ENCODE data around the gene SRP68.

The SRP68 gene

DNA sequence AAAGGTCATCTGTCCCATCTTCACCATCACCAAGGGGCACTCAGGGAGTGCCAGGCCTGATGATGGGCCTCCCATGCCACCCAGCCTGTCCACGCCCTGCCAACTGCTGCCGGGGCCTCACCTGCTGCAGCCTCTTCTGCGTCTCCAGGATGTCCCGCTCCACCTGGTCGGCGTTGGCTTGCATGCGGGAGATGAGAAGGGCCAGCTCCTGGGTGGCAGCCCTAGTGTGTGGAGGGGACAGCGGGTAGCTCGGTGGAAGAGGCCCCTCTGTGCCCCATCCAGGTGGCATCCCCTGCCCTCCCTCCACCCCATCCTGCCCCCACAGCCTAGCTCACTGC lies 48.4 kb downstream of the SRP68 start:
- H3K4me1 ChIP-seq (ENCODE audit: control insufficient read depth, insufficient read depth, low read length), result peaks cover 9% of the 10 kb centered on the region; the same call in 1 of the 2 replicates
- H3K27me3 ChIP-seq (ENCODE audit: control insufficient read depth, insufficient read depth, low read length), result no peaks in the 10 kb centered on the region
- no peak overlapping the region for H3K27ac ChIP-seq (ENCODE audit: low read depth, low read length)
- no peak overlapping the region for H3K9ac ChIP-seq (ENCODE audit: low read length)
- H3K36me3 ChIP-seq (ENCODE audit: control insufficient read depth, insufficient read depth, low read length), result no peaks in the 10 kb centered on the region
- H3K9me3 ChIP-seq (ENCODE audit: control insufficient read depth, insufficient read depth, low read depth, low read length), result no peaks in the 10 kb centered on the region; the same call in 1 of the 2 replicates
- no peak overlapping the region for H3K4me3 ChIP-seq (ENCODE audit: low read depth, low read length)

DNA sequence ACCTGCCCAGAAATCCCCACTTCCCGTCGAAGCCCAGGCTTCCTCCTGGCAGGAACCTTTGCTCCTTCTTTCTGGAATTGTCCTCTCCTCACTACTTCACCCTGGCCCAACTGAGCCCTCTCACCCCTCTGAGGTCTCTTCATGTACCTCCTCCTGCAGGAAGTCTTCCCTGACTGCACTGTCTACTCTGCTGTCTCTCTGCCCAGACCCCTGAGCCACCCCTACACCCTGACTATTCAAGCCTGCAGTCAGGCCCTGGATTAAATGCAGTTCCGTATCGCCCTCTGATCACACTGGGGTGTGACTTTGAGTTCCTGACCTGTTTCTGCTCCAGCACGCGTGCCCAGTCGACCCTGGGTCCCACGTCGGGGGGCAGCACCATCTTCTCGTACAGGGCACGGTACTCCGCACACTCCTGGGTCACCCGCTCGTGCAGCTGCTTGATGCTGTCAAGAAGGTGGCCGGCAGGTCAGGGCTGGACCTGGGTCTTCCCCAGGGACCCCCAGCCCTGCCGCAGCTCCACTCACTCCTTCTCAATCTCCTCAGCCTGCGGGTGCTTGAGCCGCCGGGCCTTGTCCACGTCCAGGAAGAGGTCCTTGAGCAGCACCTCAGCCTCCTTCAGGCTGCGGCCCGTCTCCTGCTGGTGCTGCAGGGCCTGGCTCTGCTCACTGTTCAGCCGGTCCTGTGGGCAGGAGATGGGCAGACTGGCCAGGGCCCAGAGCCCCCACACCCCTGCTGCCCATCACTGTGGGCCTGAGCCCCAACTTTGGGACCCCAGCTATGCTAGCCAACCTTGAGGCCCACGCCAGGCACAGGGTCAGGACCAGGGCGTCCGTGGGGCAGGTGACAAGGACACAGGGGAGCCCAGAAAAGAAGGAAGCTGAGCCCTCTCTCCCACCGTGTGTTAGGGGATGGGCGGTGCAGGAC lies 49.1 kb downstream of the SRP68 start:
- no peak overlapping the region for H3K4me3 ChIP-seq (ENCODE audit: low read depth, low read length)
- no peaks in the 10 kb centered on the region for H3K27me3 ChIP-seq (ENCODE audit: control insufficient read depth, insufficient read depth, low read length)
- H3K36me3 ChIP-seq (ENCODE audit: control insufficient read depth, insufficient read depth, low read length), result no peaks in the 10 kb centered on the region
- H3K4me1 ChIP-seq (ENCODE audit: control insufficient read depth, insufficient read depth, low read length), result peaks cover 3% of the 10 kb centered on the region; the same call in 1 of the 2 replicates
- no peak overlapping the region for H3K9ac ChIP-seq (ENCODE audit: low read length)
- H3K27ac ChIP-seq (ENCODE audit: low read depth, low read length), result no peak overlapping the region
- H3K9me3 ChIP-seq (ENCODE audit: control insufficient read depth, insufficient read depth, low read depth, low read length), result no peaks in the 10 kb centered on the region; the same call in 1 of the 2 replicates

DNA sequence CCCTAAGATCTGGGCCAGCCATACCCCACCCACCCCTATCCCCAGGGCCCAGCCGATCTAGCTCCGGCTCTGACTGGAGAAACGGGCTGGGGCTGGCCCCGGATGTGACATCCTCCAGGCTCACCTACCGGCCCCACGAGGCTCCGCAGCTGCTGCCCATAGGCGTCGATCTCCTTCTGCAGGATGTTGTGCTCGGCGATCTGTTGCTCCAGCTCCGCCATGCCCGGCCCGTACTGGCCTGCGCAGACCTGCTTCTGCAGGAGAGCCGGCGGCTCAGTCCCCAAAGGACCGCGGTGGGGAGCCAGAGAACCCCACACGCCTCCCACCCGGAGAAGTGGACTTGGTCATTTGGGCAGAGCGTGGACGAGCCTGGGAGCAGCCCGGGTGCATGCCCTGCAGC lies 50.0 kb downstream of the SRP68 start:
- H3K27ac ChIP-seq (ENCODE audit: low read depth, low read length), result no peak overlapping the region

DNA sequence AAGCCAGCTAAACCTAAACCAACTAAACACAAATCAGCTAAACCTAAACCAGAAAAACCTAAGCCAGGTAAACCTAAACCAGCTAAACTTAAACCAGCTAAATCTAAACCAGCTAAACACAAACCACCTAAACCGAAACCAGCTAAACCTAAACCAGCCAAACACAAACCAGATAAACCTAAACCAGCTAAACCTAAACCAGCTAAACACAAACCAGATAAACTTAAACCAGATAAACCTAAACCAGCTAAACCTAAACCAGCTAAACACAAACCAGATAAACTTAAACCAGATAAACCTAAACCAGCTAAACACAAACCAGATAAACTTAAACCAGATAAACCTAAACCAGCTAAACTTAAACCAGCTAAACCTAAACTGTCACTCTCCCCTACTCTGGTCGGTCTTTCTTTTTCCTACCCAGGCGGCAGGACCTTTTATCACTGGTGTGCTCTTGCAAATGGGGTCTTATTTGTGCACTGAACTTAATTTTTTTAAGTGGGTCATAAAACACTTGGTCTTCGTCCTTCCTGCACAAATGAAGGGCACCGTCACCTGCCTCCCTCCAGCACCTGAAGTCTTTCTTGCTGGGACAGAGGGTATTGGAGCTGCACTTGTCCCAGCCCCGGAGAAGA lies 52.4 kb downstream of the SRP68 start:
- H3K36me3 ChIP-seq (ENCODE audit: control insufficient read depth, insufficient read depth, low read length), result no peaks in the 10 kb centered on the region
- no peaks in the 10 kb centered on the region for H3K27me3 ChIP-seq (ENCODE audit: control insufficient read depth, insufficient read depth, low read length)
- H3K4me3 ChIP-seq (ENCODE audit: low read depth, low read length), result no peak overlapping the region
- H3K4me1 ChIP-seq (ENCODE audit: control insufficient read depth, insufficient read depth, low read length), result no peaks in the 10 kb centered on the region
- H3K9me3 ChIP-seq (ENCODE audit: control insufficient read depth, insufficient read depth, low read depth, low read length), result no peaks in the 10 kb centered on the region
- H3K9ac ChIP-seq (ENCODE audit: low read length), result no peak overlapping the region
- H3K27ac ChIP-seq (ENCODE audit: low read depth, low read length), result no peak overlapping the region

More for the DNA sequence above, 50.0 kb downstream of the SRP68 start:
- Histone ChIP-seq H3K4me1 (ENCODE audit: control insufficient read depth, insufficient read depth, low read length) (peaks cover under 1% of the 10 kb centered on the region; the same call in 1 of the 2 replicates), H3K36me3 (ENCODE audit: control insufficient read depth, insufficient read depth, low read length) (no peaks in the 10 kb centered on the region), H3K9ac (ENCODE audit: low read length) (no peak overlapping the region), H3K27me3 (ENCODE audit: control insufficient read depth, insufficient read depth, low read length) (no peaks in the 10 kb centered on the region), H3K9me3 (ENCODE audit: control insufficient read depth, insufficient read depth, low read depth, low read length) (no peaks in the 10 kb centered on the region; the same call in 1 of the 2 replicates), H3K4me3 (ENCODE audit: low read depth, low read length) (no peak overlapping the region)

DNA sequence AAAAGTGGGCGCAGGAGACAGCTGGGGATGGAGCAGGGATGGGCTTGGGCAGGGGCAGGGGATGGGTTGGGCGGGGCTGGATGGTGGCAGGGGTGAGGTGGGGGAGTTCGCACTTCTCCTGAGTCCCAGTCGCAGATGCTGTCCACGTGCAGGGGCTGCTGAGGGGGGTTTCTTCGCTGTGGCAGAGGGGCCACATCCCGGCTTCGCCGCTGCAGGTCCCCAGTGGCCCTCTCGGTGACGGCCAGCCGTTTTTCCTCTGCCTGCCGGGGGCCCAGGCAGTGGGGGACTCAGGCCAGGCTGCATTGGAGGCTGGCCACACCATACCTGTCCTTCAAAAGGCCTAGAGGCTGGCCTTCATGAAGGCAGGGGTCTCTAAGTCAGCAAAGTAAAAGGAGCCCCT lies 53.5 kb downstream of the SRP68 start:
- no peaks in the 10 kb centered on the region; the same call in 1 of the 2 replicates for H3K27me3 ChIP-seq (ENCODE audit: control insufficient read depth, insufficient read depth, low read length)
- H3K36me3 ChIP-seq (ENCODE audit: control insufficient read depth, insufficient read depth, low read length), result no peaks in the 10 kb centered on the region
- H3K9ac ChIP-seq (ENCODE audit: low read length), result no peak overlapping the region
- no peak overlapping the region for H3K27ac ChIP-seq (ENCODE audit: low read depth, low read length)
- H3K4me1 ChIP-seq (ENCODE audit: control insufficient read depth, insufficient read depth, low read length), result peaks cover 2% of the 10 kb centered on the region; the same call in 1 of the 2 replicates
- H3K4me3 ChIP-seq (ENCODE audit: low read depth, low read length), result no peak overlapping the region
- H3K9me3 ChIP-seq (ENCODE audit: control insufficient read depth, insufficient read depth, low read depth, low read length), result no peaks in the 10 kb centered on the region

DNA sequence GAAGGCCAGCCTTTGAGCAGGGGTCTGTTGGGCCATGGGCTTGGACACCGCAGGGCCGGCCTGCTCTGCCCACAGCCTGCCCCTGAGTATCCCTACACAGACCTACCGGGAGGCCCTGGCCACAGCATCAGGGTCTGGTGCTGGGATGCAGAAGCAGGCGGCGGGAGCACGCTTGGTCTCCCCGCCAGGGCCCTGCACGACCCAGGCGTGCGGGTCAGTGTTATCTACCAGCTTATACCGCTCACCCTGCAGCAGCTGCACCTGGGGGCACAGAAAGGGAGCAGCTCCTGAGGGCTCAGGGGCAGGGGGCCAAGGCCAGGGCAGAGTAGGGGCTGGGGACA lies 54.0 kb downstream of the SRP68 start:
- Histone ChIP-seq H3K4me1 (ENCODE audit: control insufficient read depth, insufficient read depth, low read length) (peaks cover 5% of the 10 kb centered on the region; the same call in 1 of the 2 replicates), H3K9me3 (ENCODE audit: control insufficient read depth, insufficient read depth, low read depth, low read length) (no peaks in the 10 kb centered on the region), H3K4me3 (ENCODE audit: low read depth, low read length) (no peak overlapping the region), H3K27ac (ENCODE audit: low read depth, low read length) (no peak overlapping the region), H3K9ac (ENCODE audit: low read length) (no peak overlapping the region), H3K36me3 (ENCODE audit: control insufficient read depth, insufficient read depth, low read length) (no peaks in the 10 kb centered on the region), H3K27me3 (ENCODE audit: control insufficient read depth, insufficient read depth, low read length) (no peaks in the 10 kb centered on the region; the same call in 1 of the 2 replicates)

DNA sequence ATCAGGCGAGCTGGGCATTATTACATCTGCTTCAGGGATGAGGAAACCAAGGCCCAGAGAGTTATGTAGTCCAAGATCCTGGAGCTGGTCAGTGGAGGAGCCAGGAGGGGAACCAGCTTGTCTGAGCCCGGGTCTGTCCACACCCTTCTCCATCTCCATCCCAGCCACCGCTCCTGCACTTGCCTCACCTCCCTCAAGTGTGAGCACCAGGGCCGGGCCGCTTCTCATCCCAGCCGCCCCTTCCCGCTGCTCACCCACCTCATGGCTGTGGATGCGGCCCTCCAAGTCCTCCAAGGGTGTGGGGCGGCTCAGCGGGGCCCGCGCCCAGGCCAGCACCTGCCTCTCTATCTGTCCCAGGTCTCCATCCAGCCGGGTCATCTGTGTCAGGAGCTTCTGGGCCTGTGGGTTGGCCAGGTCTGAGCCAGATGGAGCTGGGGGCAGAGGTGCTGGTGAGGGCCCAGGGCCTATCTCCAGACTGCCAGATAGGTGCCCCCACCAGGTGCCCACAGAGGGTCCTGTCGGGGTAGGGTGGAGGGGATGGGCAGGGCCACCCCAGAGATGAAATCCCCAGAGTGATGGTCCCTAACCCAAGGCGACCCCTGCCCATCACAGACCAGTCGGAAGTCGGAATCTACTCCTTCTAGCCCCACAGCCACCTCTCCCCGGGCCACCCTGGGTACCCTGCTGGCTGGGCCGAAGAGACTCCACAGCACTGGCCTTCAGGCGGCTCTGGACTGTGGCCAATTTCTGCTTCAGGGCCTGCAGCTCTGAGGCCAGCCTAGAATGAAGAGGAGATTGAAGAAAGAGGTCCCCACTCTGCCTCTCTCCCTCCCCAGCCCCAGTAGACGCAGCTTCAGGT lies 54.6 kb downstream of the SRP68 start:
- H3K9me3 ChIP-seq (ENCODE audit: control insufficient read depth, insufficient read depth, low read depth, low read length), result no peaks in the 10 kb centered on the region
- H3K27ac ChIP-seq (ENCODE audit: low read depth, low read length), result no peak overlapping the region
- H3K4me1 ChIP-seq (ENCODE audit: control insufficient read depth, insufficient read depth, low read length), result peaks cover 5% of the 10 kb centered on the region; the same call in 1 of the 2 replicates
- H3K4me3 ChIP-seq (ENCODE audit: low read depth, low read length), result no peak overlapping the region
- no peaks in the 10 kb centered on the region; the same call in 1 of the 2 replicates for H3K27me3 ChIP-seq (ENCODE audit: control insufficient read depth, insufficient read depth, low read length)
- H3K9ac ChIP-seq (ENCODE audit: low read length), result no peak overlapping the region
- H3K36me3 ChIP-seq (ENCODE audit: control insufficient read depth, insufficient read depth, low read length), result no peaks in the 10 kb centered on the region

DNA sequence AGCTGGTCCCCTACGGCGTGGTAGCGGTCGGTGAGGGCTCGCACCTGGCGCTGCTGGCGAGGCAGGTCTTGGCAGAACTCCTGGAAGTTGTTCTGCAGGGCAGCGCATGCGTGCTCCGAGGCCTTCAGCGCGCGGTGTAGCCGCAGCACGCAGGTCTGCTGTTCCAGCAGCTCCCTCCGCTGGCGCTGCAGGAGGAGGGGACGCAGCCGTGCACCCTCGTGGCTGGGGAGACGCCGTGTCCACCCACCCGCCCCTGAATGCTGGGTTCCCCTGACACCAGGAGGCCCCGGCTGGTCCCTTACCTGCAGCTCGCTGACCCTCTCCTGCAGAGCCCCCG lies 57.4 kb downstream of the SRP68 start:
- Histone ChIP-seq H3K27ac (ENCODE audit: low read depth, low read length) (no peak overlapping the region), H3K4me1 (ENCODE audit: control insufficient read depth, insufficient read depth, low read length) (peaks cover 5% of the 10 kb centered on the region; the same call in 1 of the 2 replicates), H3K4me3 (ENCODE audit: low read depth, low read length) (no peak overlapping the region), H3K36me3 (ENCODE audit: control insufficient read depth, insufficient read depth, low read length) (no peaks in the 10 kb centered on the region), H3K9ac (ENCODE audit: low read length) (no peak overlapping the region), H3K9me3 (ENCODE audit: control insufficient read depth, insufficient read depth, low read depth, low read length) (no peaks in the 10 kb centered on the region), H3K27me3 (ENCODE audit: control insufficient read depth, insufficient read depth, low read length) (no peaks in the 10 kb centered on the region; the same call in 1 of the 2 replicates)

DNA sequence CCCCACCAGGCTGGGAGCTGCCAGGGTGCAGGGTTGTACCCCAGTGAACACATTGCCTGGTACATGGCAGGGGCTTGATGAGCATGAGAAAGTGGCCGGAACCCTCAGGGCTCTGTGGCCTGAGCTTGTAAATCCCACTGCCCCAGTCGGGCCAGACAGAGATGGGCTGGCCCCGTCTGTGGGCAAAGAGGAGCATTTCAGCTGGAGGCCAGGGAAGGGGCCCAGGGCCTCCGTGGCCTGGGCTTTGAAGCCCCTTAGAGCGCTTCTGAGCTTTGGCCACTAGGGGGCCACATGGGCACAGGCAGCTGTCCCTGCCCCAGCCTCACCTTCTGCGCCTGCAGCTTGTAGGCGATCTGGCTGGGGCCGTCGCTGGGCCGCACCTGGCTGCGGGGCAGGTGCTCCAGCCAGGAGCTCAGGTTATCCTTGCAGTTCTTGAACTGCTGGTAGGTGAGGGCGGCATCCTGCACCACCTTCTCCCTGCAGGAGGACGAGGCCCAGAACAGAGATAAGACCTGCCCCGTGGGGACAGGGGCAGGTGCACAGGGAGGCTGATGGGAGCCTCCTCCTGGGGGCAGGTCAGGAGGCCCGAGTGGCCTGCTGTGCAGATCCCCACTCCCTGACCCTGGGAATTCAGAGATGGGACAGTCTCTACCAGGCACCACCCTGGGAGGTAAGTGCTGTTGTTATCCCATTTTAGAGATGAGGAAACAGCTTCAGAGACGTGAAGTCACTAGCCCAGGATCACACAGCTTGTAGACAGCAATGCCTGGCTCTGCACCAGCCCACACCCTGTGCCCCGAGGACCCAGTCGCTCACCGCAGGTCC lies 58.0 kb downstream of the SRP68 start:
- peaks cover 5% of the 10 kb centered on the region; the same call in 1 of the 2 replicates for H3K4me1 ChIP-seq (ENCODE audit: control insufficient read depth, insufficient read depth, low read length)
- H3K9me3 ChIP-seq (ENCODE audit: control insufficient read depth, insufficient read depth, low read depth, low read length), result no peaks in the 10 kb centered on the region
- H3K27ac ChIP-seq (ENCODE audit: low read depth, low read length), result no peak overlapping the region
- H3K27me3 ChIP-seq (ENCODE audit: control insufficient read depth, insufficient read depth, low read length), result no peaks in the 10 kb centered on the region; the same call in 1 of the 2 replicates
- no peak overlapping the region for H3K4me3 ChIP-seq (ENCODE audit: low read depth, low read length)
- no peak overlapping the region for H3K9ac ChIP-seq (ENCODE audit: low read length)
- no peaks in the 10 kb centered on the region for H3K36me3 ChIP-seq (ENCODE audit: control insufficient read depth, insufficient read depth, low read length)

DNA sequence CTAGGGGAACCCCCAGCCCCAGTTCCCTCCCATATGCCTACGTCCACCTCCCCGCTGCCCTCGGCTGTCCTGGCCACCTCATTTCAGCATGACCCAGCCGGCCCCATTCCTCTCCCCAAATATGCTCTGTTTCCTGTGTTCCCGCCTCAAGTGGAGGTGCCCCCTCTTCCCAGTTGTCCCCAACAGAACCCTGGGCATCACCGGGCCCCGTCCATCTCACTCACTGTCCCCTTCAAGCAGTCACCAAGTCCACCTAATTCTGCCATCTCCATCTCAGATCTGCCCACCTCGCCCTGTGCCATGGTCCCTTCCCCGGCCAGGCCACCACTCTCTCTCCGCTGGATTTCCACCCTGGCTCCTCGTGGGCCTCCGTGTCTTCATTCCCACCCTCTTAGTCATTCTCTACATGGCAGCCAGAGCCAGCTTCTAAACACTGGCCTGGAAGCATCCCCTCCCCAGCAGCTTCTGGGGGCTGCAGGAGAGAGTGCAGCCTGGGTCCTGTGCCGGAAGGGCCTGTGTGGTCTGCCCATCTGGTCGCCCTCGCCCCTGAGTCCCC lies 58.9 kb downstream of the SRP68 start:
- H3K36me3 ChIP-seq (ENCODE audit: control insufficient read depth, insufficient read depth, low read length), result no peaks in the 10 kb centered on the region
- no peak overlapping the region for H3K4me3 ChIP-seq (ENCODE audit: low read depth, low read length)
- H3K9me3 ChIP-seq (ENCODE audit: control insufficient read depth, insufficient read depth, low read depth, low read length), result no peaks in the 10 kb centered on the region
- H3K27ac ChIP-seq (ENCODE audit: low read depth, low read length), result no peak overlapping the region
- no peaks in the 10 kb centered on the region; the same call in 1 of the 2 replicates for H3K27me3 ChIP-seq (ENCODE audit: control insufficient read depth, insufficient read depth, low read length)
- H3K9ac ChIP-seq (ENCODE audit: low read length), result no peak overlapping the region
- peaks cover 5% of the 10 kb centered on the region; the same call in 1 of the 2 replicates for H3K4me1 ChIP-seq (ENCODE audit: control insufficient read depth, insufficient read depth, low read length)

Measured in HUES6 (cell line).